Lower lobe of right lung (tissue), 2 donors: ENCODE measurements around the gene MYBPH. TPM values are rescaled to one million over a fixed set of nuclear protein-coding genes. Genes with fewer than 3 reads are reported as not detected.

Experiments
- ATAC-seq, 2 donors: fragments of 200-7000 bp; cut with Tn5 transposase; one replicate each; pipeline ENCODE4 v1.9.1; 2020 to 2022; ENCODE audit warnings: mild to moderate bottlenecking in 2 of 2, moderate library complexity in 2 of 2
- DNase-seq: peaks from one replicate; pipeline ENCODE4 v3.0.0-alpha.2; 2020
- H3K27ac ChIP-seq: fragments of 200-600 bp; one replicate; pipeline ENCODE4 v1.8.0; 2022
- H3K27me3 ChIP-seq: fragments of 200-600 bp; one replicate; pipeline ENCODE4 v1.8.0; 2022; ENCODE audit warnings: low read depth
- H3K36me3 ChIP-seq: fragments of 200-600 bp; one replicate; pipeline ENCODE4 v1.8.0; 2022; ENCODE audit warnings: mild to moderate bottlenecking
- H3K4me1 ChIP-seq: fragments of 200-600 bp; one replicate; pipeline ENCODE4 v1.8.0; 2022
- H3K4me3 ChIP-seq: fragments of 200-600 bp; one replicate; pipeline ENCODE4 v1.8.0; 2022; ENCODE audit warnings: mild to moderate bottlenecking
- H3K9me3 ChIP-seq: fragments of 200-600 bp; one replicate; pipeline ENCODE4 v1.8.0; 2022
- intact Hi-C: fragments of 100-400 bp; cut with DNase I; formaldehyde crosslinking; loops from one replicate; pipeline ENCODE4 v1.11.0; 2022
- total RNA-seq: library from RNA; stranded (reverse); fragmentation: NEBNext Ultra II Directional; extraction: Animal tissue kit (Norgen Biotek cat#: 25700); gene quantifications from one replicate; pipeline ENCODE4 v1.2.1, GENCODE V29; 2021
- TF ChIP-seq, protein P1 (sequence below): fragments of 200-600 bp; IDR thresholded peaks from one replicate; pipeline ENCODE4 v1.8.0; 2022; ENCODE audit warnings: antibody characterized with exemption, mild to moderate bottlenecking
- donor health status: DM: no; HTN: yes; CAD: no; lungs with severe emphysema.

Gene MYBPH
- total RNA-seq, 1 donor from 2014 or later: not detected

GRCh38 chr1:203148127-203148526, 27.5 kb downstream of the MYBPH start:
- Histone ChIP-seq H3K9me3 (no peaks in the 10 kb centered on the region), H3K4me3 (no peak overlapping the region), H3K27ac (no peak overlapping the region), H3K4me1 (no peaks in the 10 kb centered on the region), H3K27me3 (no peaks in the 10 kb centered on the region), H3K36me3 (no peaks in the 10 kb centered on the region)
- intact Hi-C loops: no loop called here
- DNase-seq: peak; percentile 11
- TF ChIP-seq, protein P1, sequence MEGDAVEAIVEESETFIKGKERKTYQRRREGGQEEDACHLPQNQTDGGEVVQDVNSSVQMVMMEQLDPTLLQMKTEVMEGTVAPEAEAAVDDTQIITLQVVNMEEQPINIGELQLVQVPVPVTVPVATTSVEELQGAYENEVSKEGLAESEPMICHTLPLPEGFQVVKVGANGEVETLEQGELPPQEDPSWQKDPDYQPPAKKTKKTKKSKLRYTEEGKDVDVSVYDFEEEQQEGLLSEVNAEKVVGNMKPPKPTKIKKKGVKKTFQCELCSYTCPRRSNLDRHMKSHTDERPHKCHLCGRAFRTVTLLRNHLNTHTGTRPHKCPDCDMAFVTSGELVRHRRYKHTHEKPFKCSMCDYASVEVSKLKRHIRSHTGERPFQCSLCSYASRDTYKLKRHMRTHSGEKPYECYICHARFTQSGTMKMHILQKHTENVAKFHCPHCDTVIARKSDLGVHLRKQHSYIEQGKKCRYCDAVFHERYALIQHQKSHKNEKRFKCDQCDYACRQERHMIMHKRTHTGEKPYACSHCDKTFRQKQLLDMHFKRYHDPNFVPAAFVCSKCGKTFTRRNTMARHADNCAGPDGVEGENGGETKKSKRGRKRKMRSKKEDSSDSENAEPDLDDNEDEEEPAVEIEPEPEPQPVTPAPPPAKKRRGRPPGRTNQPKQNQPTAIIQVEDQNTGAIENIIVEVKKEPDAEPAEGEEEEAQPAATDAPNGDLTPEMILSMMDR: no peak
- no peak for ATAC-seq

- H3K36me3 ChIP-seq: no peaks in the 10 kb centered on the region
- intact Hi-C loops: no loop called here
- H3K4me1 ChIP-seq: no peaks in the 10 kb centered on the region
- no peaks in the 10 kb centered on the region for H3K27me3 ChIP-seq
- ATAC-seq (no peak), DNase-seq (peak; percentile 13)
- no peak overlapping the region for H3K4me3 ChIP-seq
- no peaks in the 10 kb centered on the region for H3K9me3 ChIP-seq
- H3K27ac ChIP-seq: no peak overlapping the region
- TF ChIP-seq, protein P1: no peak
Observed at GRCh38 chr1:203147376-203147775, 28.2 kb downstream of the MYBPH start.

DNA sequence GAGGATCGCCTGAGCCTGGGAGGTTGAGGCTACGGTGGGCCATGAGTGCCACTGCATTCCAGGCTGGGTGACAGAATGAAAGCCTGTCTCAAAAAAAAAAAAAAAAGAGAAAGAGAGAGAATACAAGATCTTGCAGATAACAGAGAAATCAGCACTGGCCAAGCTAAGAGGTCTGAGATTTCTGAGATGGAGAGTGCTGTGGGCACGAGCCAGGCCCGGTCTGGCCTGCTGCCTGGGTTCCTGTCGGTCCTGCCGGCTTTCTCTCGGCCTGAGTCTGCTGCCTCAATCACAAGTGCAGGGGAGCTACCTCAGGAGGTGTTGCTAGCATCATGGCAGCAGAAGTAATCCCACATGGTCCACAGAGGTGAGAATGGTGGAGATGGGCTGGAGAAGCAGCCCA, 29.1 kb downstream of the MYBPH start:
- Histone ChIP-seq H3K4me3 (no peak overlapping the region), H3K4me1 (no peaks in the 10 kb centered on the region), H3K36me3 (no peaks in the 10 kb centered on the region), H3K27me3 (no peaks in the 10 kb centered on the region), H3K9me3 (no peaks in the 10 kb centered on the region), H3K27ac (no peak overlapping the region)
- intact Hi-C loops: no loop called here
- ATAC-seq (no peak), DNase-seq (no peak)
- TF ChIP-seq, protein P1: no peak

DNA sequence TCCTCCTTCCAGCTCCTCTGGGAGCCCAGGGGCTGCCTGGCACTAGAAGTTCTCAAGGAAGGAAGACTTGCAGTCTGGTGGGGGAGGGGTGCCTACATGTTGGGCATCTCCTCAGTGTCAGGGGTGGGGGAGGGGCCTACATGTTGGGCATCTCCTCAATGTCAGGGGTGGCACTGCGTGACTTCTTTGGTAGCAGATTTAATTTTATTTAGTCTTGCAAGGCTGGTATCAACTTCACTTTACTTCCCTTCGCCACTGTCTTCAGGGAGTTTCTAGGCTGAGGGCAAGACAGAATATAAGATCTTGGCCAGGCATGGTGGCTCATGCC, 29.6 kb downstream of the MYBPH start:
- Histone ChIP-seq H3K4me1 (no peaks in the 10 kb centered on the region), H3K27ac (no peak overlapping the region), H3K27me3 (no peaks in the 10 kb centered on the region), H3K4me3 (no peak overlapping the region), H3K9me3 (no peaks in the 10 kb centered on the region), H3K36me3 (no peaks in the 10 kb centered on the region)
- no peak for ATAC-seq
- TF ChIP-seq, protein P1: no peak
- DNase-seq: no peak
- intact Hi-C loops: no loop called here

DNA sequence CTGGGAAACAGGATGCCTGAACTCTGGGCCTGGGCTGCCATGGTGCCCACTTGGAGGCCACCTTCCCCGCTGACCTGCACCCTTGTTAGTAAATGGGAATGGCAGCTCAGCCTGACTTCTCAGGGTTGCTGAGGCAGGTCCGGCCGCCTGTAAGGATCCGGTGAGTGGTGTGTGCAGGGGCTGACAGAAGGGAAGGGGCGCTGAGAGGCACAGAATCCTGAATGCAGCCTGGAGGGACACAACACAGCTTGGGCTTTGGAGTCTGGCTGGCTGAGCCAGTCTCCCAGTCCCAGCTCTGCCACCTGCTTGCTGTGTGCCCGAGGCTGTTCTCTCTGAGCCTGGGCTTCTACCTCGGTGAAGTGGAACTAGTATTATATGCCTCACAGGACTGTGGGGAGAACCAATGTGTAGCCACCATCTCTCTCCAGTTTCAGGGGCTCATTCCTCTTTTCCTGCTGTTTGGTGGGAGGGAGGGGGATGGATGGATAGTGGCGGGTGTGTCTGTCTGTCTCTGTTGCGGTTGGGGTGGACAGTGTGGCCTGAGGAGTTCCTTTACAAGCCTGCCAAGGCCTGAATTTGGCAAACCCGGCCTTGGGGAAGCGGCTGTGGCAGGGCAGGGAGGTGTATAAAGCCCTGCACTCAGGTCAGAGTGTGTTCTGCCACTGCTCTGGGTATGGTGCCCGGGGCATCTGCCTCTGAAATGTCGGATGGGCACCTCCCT, 30.1 kb downstream of the MYBPH start:
- Histone ChIP-seq H3K9me3 (no peaks in the 10 kb centered on the region), H3K36me3 (no peaks in the 10 kb centered on the region), H3K4me3 (no peak overlapping the region), H3K27me3 (no peaks in the 10 kb centered on the region), H3K4me1 (no peaks in the 10 kb centered on the region), H3K27ac (no peak overlapping the region)
- ATAC-seq: no peak
- TF ChIP-seq, protein P1: no peak
- intact Hi-C loops: no loop called here
- no peak for DNase-seq
